Activated gamma-delta T cell (primary cell): ENCODE results near the gene CHST4.
"Not testable (repeated sequence)": the region's sequence is repeated elsewhere in the genome, so short reads cannot be mapped to it uniquely, and the experiment has no call there.

ENCODE experiments used
- DNase-seq: peaks from one replicate; lab custom pipeline; 2025; lab: John Stamatoyannopoulos, UW

Gene CHST4

GRCh38 chr16:71524566-71525553, 1.4 kb upstream of the CHST4 start:
- no peak for DNase-seq

GRCh38 chr16:71528257-71528656, 2.0 kb downstream of the CHST4 start:
- no peak for DNase-seq

GRCh38 chr16:71528863-71529262, 2.6 kb downstream of the CHST4 start:
- no peak for DNase-seq

- DNase-seq = no peak
These were observed 6.1 kb downstream of the CHST4 start for GRCh38 chr16:71532366-71532765.

DNA sequence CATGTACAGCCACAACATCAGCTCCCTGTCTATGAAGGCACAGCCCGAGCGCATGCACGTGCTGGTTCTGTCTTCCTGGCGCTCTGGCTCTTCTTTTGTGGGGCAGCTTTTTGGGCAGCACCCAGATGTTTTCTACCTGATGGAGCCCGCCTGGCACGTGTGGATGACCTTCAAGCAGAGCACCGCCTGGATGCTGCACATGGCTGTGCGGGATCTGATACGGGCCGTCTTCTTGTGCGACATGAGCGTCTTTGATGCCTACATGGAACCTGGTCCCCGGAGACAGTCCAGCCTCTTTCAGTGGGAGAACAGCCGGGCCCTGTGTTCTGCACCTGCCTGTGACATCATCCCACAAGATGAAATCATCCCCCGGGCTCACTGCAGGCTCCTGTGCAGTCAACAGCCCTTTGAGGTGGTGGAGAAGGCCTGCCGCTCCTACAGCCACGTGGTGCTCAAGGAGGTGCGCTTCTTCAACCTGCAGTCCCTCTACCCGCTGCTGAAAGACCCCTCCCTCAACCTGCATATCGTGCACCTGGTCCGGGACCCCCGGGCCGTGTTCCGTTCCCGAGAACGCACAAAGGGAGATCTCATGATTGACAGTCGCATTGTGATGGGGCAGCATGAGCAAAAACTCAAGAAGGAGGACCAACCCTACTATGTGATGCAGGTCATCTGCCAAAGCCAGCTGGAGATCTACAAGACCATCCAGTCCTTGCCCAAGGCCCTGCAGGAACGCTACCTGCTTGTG, 10.7 kb downstream of the CHST4 start:
- DNase-seq = no peak

GRCh38 chr16:71537643-71538042, 11.4 kb downstream of the CHST4 start:
- DNase-seq = no peak

DNA sequence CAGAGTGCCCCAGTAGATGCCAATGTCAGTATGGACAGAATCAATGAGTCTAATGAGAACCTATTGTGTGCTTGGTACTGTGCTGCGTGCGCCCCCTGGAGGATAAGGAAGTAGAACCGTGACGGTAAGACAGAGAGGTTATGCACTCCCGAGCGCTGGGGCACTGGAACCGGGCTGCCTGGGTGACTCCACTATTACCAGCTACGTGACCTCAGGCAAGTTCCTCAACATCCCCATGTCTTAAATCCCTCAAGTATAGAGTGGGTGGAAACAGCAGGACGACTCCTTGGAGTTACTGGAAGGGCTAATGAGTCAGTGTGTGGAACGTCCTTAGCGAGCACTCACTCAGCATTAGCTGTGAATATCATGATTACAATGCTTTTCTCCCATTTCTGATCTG, 16.2 kb downstream of the CHST4 start:
- no peak for DNase-seq

GRCh38 chr16:71547168-71547567, 20.9 kb downstream of the CHST4 start:
- DNase-seq = no peak

DNA sequence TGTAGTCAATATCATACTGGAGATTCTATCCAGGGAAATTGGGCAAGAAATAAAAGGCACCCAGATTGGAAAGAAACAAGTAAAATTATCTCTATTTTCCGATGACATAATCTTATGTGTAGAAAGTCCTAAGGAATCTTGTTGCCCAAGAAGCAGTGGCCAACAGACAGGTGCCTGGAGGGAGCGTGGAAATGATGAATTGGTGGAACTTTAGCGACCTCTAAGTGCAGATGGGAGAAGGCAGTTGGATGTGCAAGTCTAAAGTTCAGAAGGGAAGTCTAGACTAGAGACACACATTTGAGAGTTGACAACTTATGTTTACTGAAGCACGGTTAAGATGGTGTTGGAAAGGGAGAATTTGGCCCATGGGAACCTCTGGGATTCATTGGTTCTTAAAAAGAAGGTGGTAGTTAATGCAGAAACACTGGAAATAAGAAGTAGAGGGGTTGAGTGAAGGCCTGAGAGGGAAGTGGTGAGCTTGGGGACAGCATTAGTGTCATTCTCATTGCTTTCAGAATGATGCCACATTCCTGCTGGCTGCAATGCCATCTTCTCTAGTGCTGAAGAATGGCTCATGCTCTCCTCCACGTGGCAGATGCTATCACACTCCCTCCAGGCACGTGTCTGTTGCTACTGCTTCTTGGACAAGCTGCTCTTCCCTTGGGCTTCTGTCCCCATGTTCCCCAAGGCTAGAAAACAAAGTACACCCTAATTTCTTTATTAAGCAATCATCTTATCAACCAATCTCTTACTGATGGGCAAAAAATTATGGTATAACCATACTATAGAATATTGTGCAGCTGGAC, 26.7 kb downstream of the CHST4 start:
- DNase-seq = no peak

GRCh38 chr16:71555230-71555891, 29.1 kb downstream of the CHST4 start:
- no peak for DNase-seq

DNA sequence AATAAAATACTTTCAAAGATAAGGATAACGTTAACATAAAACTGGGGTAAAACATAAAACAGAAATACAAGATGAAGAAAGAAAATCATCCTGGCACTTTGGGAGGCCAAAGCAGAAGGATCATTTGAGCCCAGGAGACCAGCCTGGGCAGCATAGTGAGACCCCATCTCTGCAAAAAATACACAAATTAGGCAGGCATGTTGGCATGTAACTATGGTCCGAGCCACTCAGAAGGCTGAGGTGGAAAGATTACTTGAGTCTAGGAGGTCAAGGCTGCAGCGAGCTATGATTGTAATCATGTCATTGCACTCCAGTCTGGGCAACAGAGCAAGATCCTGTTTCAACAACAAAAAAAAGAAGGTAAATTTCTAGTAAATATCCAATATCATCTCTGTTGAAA, 31.1 kb downstream of the CHST4 start:
- DNase-seq = no peak

DNA sequence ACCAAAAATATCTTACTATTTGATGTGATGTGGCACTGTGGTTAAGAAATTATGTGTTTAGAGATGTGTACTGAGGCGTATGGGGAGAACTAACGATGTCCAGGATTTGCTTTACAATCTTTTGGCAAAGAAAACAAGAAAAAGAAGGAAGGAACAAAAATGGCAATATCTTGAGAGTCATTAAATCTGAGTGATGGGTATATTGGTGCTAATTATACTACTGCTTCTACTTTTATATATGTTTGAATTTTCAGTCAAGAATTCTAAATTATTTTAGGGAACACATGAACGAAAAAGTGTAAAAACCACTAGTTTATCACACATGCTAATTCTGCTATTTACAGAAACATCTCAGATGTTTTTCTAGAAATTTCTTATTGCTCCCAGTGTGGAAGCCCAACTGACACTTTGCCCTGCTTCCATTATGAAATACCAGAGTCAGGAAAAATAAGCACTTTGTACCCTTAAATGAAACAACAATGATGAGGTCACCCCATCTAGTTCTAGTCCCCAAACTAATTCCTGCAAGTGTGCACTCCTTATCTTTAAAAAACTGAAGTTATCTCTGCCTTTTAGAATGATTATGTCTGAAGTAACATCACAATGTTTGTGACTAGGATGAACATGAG, 31.8 kb downstream of the CHST4 start:
- no peak for DNase-seq

DNA sequence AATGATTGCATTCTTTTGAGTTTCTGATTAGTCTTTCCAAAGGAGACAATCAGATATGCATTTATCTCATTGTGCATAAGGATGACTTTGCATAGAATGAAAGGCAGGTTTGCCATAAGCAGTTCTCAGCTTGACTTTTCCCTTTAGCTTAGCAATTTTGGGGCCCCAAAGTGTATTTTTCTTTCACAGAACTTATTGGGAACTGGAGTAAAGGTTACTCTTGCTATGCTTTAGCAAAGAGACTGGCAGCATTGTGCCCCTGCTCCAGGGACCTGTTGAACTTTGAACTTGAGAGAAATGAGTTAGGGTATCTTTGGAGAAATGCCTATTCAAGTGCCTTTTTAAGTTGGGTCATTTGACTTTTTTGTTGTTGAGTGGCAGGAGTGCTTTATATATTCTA, 33.6 kb downstream of the CHST4 start:
- no peak for DNase-seq

DNA sequence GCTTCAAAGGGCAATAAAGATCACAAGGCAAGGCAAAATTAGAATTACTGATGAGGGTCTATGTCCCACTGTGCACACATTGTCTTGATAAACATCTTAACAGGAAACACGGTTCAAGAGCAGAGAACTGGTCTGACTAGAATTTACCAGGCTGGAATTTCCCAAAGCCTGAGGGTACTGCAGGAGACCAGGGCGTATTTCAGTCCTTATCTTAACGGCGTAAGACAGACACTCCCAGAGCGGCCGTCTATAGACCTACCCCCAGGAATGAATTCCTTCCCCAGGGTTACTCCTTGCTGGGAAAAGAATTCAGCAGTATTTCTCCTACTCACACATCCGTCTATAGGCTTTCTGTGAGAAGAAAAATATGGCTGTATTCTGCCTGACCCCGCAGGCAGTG, 35.7 kb downstream of the CHST4 start:
- DNase-seq = not testable (repeated sequence)

DNA sequence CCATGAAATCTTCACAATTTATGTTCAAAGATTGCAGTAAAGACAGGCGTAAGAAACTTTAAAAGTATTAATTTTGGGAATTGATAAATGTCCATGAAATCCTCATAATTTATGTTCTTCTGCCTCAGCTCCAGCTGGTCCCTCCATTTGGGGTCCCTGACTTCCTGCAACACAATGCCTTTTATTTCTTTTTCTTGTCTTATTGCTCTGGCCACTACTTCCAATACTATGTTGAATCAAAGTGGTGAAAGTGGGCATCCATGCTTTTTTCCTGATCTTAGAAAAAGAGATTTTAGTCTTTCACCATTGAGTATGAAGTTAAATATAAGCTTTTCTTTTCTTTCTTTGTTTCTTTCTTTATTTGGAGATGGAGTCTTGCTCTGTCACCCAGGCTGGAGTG, 36.3 kb downstream of the CHST4 start:
- DNase-seq = no peak

DNA sequence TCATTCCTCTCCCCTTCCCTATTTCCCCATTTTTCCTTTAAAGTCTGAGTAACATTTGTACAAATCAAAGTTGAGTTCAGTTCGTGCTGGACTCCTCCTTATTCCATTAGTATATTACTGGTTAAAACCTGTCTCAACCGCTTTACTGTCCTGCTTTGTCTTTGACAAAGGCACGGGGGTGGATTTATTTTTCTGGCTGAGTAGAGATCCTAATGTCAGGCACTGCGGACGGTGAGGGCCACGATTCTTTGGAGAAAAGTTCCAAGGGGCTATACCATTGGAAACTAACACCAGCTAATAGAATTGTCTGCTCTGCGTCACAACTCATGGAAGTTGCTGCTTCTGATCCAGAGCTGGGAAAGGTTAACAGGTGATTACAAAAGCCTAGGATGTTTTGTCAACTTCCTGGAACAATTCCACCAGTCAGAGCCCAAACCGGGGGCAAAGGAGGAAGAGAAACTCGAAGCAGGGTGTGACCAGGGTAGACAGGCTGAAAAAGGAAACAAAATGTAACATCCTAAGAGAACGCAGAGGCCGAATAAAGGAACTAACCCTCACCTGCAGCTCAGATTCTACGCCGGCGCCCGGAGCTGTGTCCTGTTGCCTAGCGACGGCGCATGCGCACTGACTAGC, 38.2 kb downstream of the CHST4 start:
- no peak for DNase-seq

DNA sequence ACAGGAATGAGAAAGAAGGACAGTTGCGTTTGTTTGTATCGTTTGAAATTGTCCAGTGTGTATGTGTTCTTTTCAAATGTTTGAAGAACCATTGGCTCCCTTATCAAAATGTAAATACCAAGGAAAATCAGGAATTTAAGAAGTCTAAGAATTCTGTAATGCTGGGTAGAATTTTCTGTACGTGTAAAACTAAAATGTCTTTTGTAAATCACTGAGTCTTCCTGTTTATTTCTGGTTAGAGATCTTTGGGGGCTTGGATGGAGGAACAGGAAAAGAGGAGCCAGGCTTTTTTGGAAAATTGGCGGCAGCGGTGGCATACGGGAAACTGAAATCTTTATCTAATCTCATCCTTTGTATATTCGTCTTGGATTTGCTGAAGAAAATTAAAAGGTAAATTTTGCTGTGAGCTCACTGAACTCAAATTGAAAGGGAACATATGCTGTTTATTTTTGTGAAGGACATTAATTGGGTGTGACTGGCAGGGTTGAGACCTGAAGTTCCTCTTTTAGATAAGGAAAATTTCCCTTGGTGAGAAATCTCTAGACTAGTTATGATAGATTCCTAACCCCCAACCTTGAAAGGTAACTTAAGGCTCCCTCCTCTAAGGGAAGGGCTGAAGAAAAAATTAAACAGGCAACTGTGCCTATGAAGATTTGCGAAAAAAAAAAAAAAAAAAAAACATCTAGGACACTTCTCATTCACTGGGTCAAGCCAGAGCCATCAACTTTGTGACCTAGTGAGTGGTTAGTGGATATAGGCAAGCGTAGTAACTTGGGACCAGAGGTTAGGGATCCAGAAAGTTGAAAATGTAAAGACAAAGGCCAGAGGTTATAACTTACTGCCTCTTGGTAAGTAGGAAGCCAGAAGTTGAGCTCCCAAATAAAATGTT, 39.8 kb downstream of the CHST4 start:
- DNase-seq = no peak

GRCh38 chr16:71567931-71568330, 41.7 kb downstream of the CHST4 start:
- DNase-seq = no peak

GRCh38 chr16:71568551-71568950, 42.3 kb downstream of the CHST4 start:
- no peak for DNase-seq

- DNase-seq = no peak
These were observed 43.4 kb downstream of the CHST4 start for GRCh38 chr16:71569621-71570020.
